T-helper 9 cell (primary cell): ENCODE data around the gene IGSF6.
"Not testable (repeated sequence)": the region's sequence is repeated elsewhere in the genome, so short reads cannot be mapped to it uniquely, and the experiment has no call there.

Experiments used
- DNase-seq: peaks from one replicate; pipeline ENCODE4 v3.0.0-alpha.2; 2020

The IGSF6 gene

GRCh38 chr16:21628772-21629171 is 23.6 kb downstream of the IGSF6 start:
- no peak for DNase-seq

- no peak for DNase-seq
Observed at GRCh38 chr16:21628121-21628726, 24.2 kb downstream of the IGSF6 start.

- no peak for DNase-seq
Observed at GRCh38 chr16:21626659-21627277, 25.6 kb downstream of the IGSF6 start.

GRCh38 chr16:21625026-21625425 is 27.4 kb downstream of the IGSF6 start:
- no peak for DNase-seq

- no peak for DNase-seq
Observed at GRCh38 chr16:21622545-21622944, 29.9 kb downstream of the IGSF6 start.

- no peak for DNase-seq
Observed at GRCh38 chr16:21620592-21620991, 31.8 kb downstream of the IGSF6 start.

GRCh38 chr16:21619765-21620425 is 32.5 kb downstream of the IGSF6 start:
- no peak for DNase-seq

- no peak for DNase-seq
Observed at GRCh38 chr16:21618281-21618680, 34.1 kb downstream of the IGSF6 start.

GRCh38 chr16:21617607-21618006 is 34.8 kb downstream of the IGSF6 start:
- DNase-seq: no peak

- no peak for DNase-seq
Observed at GRCh38 chr16:21614896-21615295, 37.5 kb downstream of the IGSF6 start.

- DNase-seq: no peak
Observed at GRCh38 chr16:21613781-21614180, 38.6 kb downstream of the IGSF6 start.

GRCh38 chr16:21613361-21613760 is 39.0 kb downstream of the IGSF6 start:
- DNase-seq: no peak

GRCh38 chr16:21611556-21612384 is 40.6 kb downstream of the IGSF6 start:
- no peak for DNase-seq

- no peak for DNase-seq
Observed at GRCh38 chr16:21611198-21611555, 41.2 kb downstream of the IGSF6 start.

GRCh38 chr16:21610766-21611165 is 41.6 kb downstream of the IGSF6 start:
- no peak for DNase-seq

- no peak for DNase-seq
Observed at GRCh38 chr16:21610006-21610544, 42.3 kb downstream of the IGSF6 start.

- DNase-seq: no peak
Observed at GRCh38 chr16:21608639-21609328, 43.6 kb downstream of the IGSF6 start.

- not testable (repeated sequence) for DNase-seq
Observed at GRCh38 chr16:21605848-21606247, 46.6 kb downstream of the IGSF6 start.

- no peak for DNase-seq
Observed at GRCh38 chr16:21603928-21604327, 48.5 kb downstream of the IGSF6 start.

- no peak for DNase-seq
Observed at GRCh38 chr16:21602785-21603184, 49.6 kb downstream of the IGSF6 start.

- DNase-seq: peak; percentile 30
Observed at GRCh38 chr16:21600031-21600773, 52.2 kb downstream of the IGSF6 start.
